Measurements from ENCODE around the gene JAZF1. TPM values are rescaled to one million over a fixed set of nuclear protein-coding genes. Genes with fewer than 3 reads are reported as not detected.

JAZF1 gene
- total RNA-seq, 1 donor from 2014 or later, result 23.2 TPM

GRCh38 chr7:27808626-27809025 lies 372.0 kb downstream of the JAZF1 start:
- ATAC-seq (peak; percentile 82), DNase-seq (no peak)
- intact Hi-C loops (cut with micrococcal nuclease), result no loop called here

GRCh38 chr7:27804139-27804538 lies 376.5 kb downstream of the JAZF1 start:
- DNase-seq (no peak), ATAC-seq (no peak)
- intact Hi-C loops (cut with micrococcal nuclease), result no loop called here

GRCh38 chr7:27802999-27803398 lies 377.6 kb downstream of the JAZF1 start:
- intact Hi-C loops (cut with micrococcal nuclease), result no loop called here
- no peak for DNase-seq
- ATAC-seq, result peak; percentile 42

- DNase-seq, result no peak
- ATAC-seq, result no peak
- intact Hi-C loops (cut with micrococcal nuclease), result no loop called here
Measured at GRCh38 chr7:27799212-27799611, 381.4 kb downstream of the JAZF1 start.

GRCh38 chr7:27795977-27796376 lies 384.6 kb downstream of the JAZF1 start:
- intact Hi-C loops (cut with micrococcal nuclease), result no loop called here
- DNase-seq, result no peak
- no peak for ATAC-seq

- intact Hi-C loops (cut with micrococcal nuclease), result no loop called here
- no peak for DNase-seq
- ATAC-seq, result no peak
Measured at GRCh38 chr7:27793780-27794179, 386.8 kb downstream of the JAZF1 start.

GRCh38 chr7:27788437-27788836 lies 392.2 kb downstream of the JAZF1 start:
- DNase-seq (no peak), ATAC-seq (no peak)
- intact Hi-C loops (cut with micrococcal nuclease), result no loop called here

- intact Hi-C loops (cut with micrococcal nuclease), result no loop called here
- DNase-seq (no peak), ATAC-seq (no peak)
Measured at GRCh38 chr7:27784399-27785053, 396.1 kb downstream of the JAZF1 start.

- DNase-seq (no peak), ATAC-seq (no peak)
- intact Hi-C loops (cut with micrococcal nuclease), result no loop called here
Measured at GRCh38 chr7:27782849-27783248, 397.7 kb downstream of the JAZF1 start.

- ATAC-seq, result no peak
- intact Hi-C loops (cut with micrococcal nuclease), result no loop called here
- DNase-seq, result no peak
Measured at GRCh38 chr7:27781188-27781587, 399.4 kb downstream of the JAZF1 start.

Other genes with a start within 250 kb of the JAZF1 start
- gene CREB5, start 231.7 kb upstream of the JAZF1 start, total RNA-seq, result 4.5 TPM